NCI-H2171 (cell line): ENCODE data around the gene NEURL1B.

Experiments used
- DNase-seq: peaks from one replicate; lab custom pipeline; 2025; lab: John Stamatoyannopoulos, UW

Gene NEURL1B

DNA sequence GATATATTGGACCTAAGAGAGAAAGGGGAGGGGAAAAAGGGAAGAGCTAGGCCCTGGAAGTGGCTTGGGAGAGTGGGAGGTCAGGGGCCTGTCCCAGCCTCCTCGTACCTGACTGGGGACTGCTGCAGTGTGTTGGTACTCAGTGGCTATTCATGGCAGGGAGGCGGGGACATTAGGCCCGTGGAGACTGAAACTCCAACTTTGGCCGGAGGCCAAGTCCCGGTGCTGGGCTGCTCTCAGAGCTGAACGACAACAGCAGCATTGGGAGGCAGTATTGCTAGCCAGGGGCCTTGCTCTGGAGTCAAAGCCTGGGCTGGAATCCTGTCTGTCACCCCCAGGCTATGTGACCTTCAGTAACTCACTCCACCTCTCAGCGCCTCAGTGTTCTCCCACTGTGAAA lies 37.8 kb downstream of the NEURL1B start:
- no peak for DNase-seq

DNA sequence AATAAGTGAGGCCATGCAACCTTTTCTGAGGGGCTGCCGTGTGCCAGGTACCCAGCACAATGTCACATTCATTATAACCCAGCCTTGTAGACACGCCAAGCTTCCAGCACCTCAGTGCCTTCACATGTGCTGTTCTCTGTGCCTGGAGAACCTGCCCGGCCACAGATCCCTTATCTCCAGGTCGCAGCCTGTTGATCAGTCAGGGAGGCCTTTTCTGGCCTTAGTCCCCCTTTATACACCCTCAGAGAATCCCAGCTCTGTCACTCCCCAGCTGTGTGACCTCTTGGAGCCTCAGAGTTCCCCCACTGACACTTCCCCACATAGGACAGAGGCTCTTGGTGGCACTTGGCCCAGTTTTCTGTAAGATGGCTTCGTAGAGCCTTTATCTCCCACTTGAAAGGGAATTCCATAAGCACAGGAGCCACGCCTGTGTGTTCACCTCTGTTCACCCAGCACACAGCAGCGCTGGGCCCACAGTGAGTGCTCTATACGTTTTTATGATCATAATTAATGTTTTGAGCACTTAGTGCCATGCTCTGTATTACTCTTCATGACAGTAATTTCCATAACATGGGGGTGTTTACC lies 38.7 kb downstream of the NEURL1B start:
- DNase-seq = no peak

DNA sequence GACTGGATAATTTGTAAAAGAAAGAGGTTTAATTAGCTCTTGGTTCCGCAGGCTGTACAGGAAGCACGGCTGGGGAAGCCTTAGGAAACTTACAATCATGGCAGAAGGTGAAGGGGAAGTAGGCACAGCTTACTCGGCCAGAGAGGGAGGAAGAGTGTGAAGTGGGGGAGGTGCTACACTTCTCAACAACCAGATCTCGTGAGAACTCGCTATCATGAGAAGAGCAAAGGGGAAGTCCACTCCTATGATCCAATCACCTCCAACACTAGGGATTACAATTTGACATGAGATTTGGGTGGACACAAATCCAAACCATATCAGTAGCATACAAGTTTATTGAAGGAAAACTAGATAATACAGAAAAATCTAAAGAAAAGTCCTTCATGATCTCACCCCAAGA lies 39.9 kb downstream of the NEURL1B start:
- no peak for DNase-seq

DNA sequence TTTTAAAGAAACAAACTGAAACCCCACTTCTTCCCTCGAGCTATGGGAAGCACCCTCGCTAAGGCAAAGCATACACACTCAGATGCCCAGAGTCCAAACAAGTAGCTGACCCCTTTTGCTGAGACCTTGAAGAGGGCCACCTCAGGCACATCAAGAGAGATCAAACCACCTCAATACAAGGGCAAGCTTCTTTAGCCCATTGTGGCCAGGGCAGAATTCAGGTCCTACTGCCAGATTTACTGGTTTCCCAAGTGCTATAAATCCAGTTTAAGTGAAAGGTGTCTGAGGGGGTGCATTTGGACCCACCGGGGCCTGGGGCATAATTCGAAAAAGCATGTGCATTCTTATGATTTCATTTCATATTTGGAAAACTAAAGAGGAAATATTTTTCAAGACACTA lies 40.4 kb downstream of the NEURL1B start:
- DNase-seq = no peak

DNA sequence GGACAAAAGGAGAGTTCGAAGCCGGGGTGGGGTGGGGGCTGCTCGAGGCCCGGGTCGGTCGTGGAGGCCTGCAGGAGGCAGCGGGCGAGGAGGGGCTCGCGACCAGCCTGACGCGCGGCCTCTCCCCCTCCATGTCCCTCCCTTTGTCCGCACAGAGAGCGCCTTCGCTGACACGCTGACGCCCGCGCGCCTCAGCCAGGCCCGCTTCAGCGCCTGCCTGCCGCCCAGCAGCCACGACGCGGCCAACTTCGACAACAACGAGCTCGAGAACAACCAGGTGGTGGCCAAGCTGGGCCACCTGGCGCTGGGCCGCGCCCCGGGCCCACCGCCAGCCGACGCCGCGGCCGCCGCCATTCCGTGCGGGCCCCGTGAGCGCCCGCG lies 42.2 kb downstream of the NEURL1B start:
- no peak for DNase-seq

DNA sequence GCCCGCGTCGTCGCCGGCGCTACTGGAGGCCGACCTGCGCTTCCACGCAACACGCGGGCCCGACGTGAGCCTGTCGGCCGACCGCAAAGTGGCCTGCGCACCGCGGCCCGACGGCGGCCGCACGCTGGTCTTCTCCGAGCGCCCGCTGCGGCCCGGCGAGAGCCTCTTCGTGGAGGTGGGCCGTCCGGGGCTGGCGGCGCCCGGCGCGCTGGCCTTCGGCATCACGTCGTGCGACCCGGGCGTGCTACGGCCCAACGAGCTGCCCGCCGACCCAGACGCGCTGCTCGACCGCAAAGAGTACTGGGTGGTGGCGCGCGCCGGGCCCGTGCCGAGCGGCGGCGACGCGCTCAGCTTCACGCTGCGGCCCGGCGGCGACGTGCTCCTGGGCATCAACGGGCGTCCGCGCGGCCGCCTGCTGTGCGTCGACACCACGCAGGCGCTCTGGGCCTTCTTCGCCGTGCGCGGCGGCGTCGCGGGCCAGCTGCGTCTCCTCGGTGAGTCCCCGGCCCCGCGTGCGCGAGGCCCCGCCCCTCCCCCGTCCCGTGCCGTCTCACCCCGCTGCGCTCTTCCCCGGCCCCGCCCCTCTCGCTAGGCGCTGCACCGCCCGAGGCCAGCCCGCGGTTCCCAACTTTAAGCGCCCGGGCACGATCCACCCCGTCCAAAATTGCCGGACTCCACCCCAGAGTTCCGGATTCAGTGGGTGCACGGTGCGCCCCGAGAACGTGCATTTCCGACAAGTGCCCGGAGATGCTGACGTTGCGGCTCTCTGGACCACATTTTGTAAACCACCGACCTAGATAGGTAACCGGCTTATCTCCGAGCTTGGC lies 42.8 kb downstream of the NEURL1B start:
- DNase-seq = no peak

DNA sequence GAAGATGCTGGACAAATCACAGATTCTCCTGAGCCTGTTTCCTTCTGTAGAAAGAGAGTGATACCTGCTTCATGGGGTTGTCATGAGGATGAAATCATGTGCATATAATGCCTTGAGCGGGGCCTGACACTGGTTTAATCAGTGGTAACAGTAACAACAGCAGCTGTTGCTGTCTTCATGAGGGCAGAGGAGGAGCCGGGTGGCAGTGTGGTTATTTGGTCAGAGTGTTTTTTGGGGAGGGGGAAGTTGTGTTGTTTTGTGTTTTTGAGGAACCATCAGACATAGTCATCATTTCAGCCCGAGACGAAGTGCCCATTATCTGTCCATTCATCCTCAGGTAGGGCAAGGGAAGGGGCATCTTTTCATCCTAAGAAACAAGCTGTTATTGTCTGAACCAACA lies 44.0 kb downstream of the NEURL1B start:
- DNase-seq = no peak

DNA sequence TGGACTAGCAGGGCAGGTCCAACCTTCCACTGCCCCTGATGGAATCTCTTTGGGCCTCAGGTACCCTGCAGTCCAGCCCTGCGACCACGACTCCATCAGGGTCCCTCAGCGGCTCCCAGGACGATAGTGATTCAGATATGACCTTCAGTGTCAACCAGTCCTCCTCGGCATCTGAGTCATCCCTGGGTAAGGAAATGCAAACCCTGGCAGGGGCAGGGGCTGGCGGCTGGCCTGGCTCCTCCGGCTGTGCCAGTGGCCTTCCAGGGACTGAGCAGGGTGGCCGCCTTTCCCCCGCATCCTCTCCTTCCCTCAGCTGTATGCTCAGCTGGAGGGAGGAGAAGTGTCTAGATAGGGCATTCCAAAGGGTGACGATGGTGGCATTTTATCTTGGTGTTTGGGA lies 45.0 kb downstream of the NEURL1B start:
- DNase-seq = no peak

DNA sequence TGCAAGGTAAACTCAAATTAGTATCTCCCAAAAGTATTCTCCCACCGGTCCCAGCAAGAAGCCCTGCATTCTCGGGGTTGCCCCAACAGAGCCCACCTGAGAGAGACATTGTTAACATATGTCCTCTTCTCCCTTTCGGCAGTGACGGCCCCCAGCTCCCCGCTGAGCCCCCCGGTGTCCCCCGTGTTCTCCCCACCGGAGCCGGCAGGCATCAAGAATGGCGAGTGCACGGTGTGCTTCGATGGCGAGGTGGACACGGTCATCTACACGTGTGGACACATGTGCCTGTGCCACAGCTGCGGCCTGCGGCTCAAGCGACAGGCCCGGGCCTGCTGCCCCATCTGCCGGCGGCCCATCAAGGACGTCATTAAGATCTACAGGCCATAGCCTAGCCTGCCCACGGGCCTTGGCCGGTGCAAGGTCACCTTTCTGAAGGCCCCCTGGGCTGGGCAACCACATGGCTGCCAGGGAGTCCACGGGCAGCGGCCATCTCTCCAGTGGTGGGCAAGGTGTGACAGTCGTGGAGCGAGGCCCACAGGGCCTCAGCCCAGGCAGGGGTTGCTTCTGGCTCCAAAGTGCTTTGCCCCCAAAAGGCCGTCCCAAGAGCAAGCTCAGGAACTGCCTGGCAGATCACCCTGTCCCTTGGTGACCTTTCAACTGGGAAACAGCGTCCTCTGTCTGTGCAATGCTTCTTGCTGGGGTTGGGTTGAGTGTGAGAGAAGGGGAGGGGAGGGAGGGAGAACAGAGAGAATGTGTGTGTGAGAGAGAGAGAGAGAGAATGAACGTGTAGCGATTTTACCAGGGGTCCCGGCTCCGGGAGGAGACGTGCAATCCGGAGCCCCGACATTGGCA lies 45.7 kb downstream of the NEURL1B start:
- no peak for DNase-seq

DNA sequence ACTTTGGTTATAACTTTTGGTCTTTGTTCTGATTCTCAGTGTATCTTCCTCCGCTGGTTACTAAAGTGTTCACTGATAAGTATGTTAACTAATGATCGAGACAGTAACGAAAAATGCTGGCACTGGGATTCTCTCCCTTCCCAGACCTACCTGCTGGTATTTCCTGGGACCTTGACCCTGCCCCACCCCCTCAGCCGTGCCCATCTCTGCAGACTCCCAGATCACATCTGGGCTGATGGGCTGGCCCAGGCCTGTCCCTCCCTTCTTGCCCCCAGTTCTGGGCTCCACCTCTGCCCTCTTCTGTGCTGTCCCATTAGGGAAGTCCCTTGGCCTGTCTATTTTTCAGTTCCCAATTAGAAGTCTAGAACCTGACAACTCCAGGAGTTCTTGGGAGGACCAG lies 46.9 kb downstream of the NEURL1B start:
- DNase-seq = no peak

DNA sequence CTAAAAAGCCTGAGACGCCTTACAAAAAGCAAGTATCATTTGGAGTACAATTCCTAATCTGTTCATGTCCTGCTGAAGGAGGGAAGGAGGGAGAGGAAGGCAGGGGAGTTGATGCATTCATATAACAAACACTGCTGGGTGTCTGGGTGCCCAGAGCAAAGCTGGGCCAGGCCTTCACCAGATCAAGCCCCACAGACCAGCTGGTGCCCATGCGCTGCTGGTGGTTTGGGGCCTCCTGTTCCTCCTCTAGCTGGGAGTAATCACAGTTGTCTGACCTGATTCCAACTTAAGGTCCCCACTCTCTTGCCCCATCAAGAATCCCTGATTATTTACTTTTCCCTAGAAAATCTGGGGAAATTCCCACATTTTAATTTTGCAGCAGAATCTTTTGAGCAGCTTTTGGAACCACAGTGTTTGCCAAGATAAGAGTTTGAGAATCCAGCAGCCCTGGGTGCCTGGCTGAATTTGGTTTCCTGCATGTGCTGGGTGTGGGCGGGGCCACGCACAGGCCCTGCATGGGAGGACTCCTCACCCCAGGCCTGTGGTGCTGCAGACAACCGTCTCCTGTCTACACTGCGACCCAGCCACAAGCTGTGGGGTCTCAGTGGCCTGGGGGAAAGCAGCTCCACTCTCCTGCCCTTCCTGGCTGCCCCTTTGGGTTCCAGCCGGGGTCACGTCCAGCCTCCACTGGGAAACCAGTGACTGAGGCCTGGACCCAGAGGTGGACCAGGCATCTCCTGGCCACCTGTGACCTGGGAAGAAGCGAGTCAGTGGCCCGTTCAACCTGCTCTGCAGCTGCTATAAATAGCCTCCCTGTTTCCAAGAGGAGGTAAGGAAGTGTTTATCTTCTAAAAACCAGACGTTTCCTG lies 47.5 kb downstream of the NEURL1B start:
- DNase-seq = no peak

DNA sequence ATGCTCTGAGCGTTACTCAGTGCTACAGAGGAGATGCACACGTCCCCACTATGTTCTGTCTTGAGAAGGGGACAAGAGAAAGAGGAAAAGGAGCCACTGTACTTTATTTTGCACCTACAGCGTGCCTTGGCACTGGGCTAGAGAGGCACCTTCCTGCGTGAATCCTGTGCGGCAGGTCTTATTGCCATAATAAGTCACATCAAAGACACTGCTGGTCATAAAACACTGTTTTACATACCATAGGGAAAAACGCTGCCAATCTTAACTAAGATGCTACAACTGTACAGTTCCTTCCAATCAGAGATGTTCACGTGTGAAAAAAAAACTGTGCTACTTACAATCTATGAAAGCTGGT lies 48.1 kb downstream of the NEURL1B start:
- DNase-seq = no peak

DNA sequence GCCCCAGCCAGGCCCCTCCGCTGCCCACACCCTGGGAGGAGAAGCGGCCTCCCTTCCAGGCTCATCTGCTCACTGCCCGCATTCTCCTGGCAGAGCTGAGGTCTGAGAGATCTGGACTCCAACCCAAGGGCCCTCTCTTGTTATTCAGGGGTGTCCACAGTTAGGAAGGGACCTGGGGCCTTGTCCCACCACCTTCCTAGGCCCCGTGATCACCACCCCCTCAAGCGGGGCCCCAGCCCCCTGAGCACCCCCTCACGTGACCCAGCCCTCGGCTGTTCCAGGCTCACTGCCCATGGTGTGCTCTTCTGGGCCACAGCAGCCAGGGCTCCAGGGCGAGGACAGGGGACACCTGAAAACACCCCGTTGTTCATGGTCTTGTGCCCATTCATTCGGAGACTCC lies 48.7 kb downstream of the NEURL1B start:
- no peak for DNase-seq

DNA sequence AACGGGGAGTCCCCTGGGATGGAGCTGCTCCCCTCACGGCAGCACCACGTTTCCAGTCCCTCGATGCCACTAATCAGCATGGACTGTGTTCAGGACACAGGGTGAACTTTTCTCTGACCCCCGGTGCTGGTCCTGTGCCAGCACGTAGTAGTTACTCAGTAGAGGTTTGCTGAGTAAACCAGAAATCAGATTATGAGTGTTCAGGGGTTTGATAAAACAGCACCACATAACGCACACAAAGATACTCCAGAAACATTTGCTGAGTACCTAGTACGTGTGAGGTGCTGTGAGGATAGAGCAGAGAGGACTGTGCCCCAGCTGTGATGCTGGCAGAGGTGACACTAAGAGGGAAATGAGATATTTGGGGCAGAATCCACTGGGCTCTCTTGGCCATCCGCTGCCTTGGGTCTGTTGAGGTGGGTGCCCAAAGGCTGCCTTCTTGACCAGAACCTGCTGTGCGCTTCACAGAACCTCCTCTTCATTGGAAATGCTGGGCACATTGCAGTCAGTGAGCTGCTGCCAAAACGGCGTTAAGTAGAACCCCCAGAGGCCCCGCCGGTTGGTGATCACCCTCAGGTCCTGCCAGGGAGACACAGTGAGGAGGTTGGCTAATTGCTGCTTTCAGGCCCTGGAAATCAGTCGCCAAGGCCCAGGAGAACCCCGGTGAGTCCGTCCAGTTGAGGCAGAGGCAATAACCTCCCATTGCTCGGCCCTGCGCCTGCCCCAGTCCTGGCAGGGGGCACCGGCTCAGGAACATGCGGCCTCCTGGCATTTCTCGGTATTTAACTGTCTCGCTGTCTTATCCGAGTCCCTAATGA lies 49.4 kb downstream of the NEURL1B start:
- no peak for DNase-seq

DNA sequence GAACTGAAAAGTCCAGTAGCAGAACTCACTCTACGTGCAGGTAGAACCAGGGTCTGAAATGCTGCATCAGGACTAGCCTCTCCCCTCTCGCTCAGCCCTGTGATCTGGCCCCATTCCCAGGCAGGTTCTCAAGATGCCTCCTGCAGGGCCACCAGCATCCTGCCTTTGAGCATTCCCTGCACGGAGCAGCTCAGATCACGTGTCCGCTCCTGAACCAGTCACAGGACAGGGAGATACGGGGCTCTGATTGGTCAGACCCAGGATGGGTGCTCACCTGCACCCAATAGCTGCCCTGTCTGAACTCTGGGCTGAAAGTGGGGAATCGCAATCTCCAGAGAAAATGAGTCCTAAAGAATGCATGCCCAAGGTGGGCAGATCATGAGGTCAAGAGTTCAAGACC lies 50.8 kb downstream of the NEURL1B start:
- no peak for DNase-seq

DNA sequence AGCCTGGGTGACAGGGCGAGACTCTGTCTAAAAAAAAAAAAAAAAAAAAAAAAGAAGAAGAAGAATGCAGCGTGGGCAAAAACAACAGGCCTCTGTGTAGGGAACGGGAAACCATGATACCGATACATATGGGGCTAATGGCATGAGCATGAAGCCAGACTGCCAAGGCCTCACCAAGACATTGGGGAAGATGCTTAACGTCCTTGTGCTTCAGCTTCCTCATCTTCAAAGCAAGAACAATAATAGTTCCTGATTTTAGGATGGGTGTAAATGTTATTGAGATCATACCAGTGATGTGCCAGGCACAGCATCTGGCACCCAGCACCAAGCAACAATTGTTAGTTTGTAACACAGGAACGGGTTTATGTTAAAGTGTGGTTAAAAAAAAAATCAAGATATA lies 51.4 kb downstream of the NEURL1B start:
- DNase-seq = no peak

DNA sequence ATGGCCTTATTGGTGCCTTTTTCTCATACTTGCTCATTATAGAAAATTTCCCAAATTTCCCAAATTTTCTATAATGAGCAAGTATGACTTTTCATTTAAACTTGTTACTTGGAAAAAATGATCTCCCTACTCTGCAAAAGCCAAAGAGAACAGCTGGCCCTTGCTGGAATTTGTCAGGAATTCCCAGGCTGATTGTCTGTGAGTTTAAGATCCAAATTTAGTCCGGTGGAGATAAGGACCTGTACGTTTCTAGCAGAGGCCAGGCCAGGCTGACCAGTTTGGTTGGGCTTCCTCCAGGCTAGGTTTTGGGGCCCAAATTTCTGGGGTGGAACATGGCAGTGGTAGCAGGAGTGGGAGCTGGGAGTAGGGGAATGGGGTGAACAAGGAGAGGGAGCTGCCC lies 51.9 kb downstream of the NEURL1B start:
- no peak for DNase-seq

DNA sequence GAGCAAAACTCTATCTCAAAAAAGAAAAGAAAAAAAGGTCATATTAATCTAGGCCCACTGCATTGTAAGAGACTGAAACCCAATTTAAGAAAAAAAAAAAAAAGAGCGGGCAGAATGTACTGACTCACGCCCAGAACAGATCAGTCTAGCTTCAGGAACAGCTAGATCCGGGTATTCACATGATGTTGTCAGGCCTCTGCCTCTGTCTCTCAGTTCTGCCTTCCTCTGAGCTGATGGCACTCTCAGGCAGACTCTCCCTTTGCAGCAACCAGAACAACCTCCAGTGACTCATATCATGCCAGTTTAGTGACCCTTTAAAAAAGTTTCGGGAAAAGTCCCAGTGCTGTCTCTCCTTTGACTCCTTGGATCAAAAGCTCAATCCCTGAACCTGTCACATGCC lies 53.0 kb downstream of the NEURL1B start:
- no peak for DNase-seq

DNA sequence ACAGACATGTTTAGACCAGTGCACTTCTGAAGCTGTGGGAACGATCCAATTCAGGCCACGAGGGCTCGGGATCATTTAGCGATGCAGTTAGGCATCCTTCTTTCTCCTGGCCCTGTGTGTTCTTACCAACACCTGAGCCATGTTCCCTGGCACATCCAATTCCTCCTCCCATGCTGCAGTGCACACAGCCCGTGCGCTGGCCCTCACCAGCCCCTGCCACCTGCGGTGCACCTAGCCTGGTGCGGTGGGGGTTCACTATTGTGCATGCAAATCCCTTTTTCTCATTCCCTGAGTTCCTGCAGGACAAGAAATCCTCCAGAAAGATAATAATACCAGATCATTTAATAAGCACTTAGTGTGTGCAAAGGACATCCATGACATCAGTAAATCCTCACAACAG lies 53.5 kb downstream of the NEURL1B start:
- DNase-seq = no peak

DNA sequence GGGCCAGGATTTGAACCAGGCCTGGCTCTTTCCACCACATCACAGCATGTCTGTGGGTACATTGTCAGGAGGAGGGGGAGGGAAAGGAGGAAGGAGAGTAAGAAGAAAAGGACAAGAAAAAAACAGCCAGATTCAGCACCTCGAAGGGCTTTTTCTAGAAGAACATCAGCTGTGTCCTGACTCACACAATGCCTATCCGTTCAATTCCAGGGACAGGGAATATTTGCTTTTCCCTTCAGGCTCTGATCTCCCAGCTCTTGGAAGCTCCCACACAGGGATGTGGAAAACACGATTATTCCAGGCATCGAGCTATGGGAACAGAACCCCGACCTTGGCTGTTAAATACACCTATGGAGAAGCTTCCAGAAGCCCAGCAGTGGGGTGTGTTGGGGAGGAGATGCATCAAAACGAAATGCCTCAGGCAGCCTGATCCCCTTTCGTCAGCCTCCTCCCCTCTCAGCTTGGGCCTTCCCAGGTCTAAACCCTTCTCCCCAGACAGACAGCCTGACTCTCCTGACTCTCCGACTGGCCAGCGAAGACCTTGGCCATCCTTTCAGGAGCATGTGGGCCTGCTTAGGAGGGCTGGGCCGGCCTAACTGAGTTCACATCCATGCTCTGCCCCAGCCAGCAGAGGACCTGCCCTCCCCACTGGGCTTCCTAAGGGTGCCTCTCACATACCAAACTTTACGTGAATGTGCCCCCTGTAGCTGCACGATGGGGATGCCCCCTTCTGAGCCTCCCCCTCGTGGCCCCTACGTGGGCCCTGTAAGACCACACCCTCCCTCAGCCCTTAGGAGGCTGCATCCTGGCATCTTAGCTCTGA lies 54.4 kb downstream of the NEURL1B start:
- DNase-seq = no peak
